Measurements from ENCODE around the gene PSAPL1.

GRCh38 chr4:7384929-7385890 is 49.5 kb downstream of the PSAPL1 start:
- no peak for TF ChIP-seq EZH2 (IDR thresholded peaks at IDR 0.05; ENCODE audit: insufficient read depth, poor library complexity, severe bottlenecking)
- no peak for TF ChIP-seq EZH2phosphoT487 (IDR thresholded peaks at IDR 0.05; ENCODE audit: insufficient read depth, low read depth)
